HG03571 (cell line): ENCODE measurements around the gene PI4KA.
"Not testable (repeated sequence)": the region's sequence is repeated elsewhere in the genome, so short reads cannot be mapped to it uniquely, and the experiment has no call there.

ENCODE experiments used
- ATAC-seq: cut with Tn5 transposase; IDR thresholded peaks from one replicate; pipeline ENCODE4 v1.9.1; 2021; ENCODE audit not compliant: unreplicated experiment

Gene PI4KA

DNA sequence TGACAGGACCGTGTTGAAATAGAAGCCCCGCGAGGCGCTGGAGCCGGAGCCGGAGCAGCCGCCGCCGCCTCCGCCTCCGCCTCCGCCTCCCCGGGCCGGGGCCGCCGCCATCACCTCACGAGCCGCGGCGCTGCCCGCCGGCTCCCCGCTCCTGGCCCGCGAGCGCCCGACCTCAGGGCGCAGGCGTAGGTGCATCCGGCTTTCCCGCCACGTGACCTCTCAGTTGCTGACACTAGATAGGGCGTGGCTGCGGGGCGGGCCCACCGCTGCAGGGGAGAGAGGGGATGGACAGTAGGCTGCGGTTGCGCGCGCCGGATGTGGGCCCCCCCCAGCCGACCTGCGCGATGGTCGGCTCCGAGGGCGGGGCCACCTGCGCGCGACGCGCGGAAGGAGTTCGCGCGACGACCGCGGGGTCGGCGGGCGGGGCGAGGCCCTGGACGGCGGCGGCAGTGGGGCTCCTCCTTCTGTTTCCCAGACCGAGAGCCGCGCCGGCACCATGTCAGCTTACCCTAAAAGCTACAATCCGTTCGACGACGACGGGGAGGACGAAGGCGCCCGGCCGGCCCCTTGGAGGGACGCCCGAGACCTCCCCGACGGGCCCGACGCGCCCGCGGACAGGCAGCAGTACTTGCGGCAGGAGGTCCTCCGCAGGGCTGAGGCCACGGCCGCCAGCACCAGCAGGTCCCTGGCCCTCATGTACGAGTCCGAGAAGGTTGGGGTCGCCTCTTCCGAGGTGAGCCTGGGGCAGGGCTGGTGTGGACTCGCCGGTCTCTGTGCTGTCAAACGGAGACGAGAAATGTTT, at the start of gene PI4KA, which contains the start of gene SNAP29:
Gene PI4KA (minus strand): TSS at position 197 of the 802 bp plus-strand sequence. CDS start 86 bp downstream, at position 111.
Gene SNAP29 (plus strand): TSS at position 393 of the 802 bp plus-strand sequence. CDS start 104 bp downstream, at position 497.
- ATAC-seq = peak; percentile 81

GRCh38 chr22:20906387-20906767, 47.8 kb upstream of the PI4KA start:
- no peak for ATAC-seq

- no peak for ATAC-seq
Observed at GRCh38 chr22:20905415-20906386, 47.1 kb upstream of the PI4KA start.

- ATAC-seq = no peak
Observed at GRCh38 chr22:20904980-20905355, 46.4 kb upstream of the PI4KA start.

DNA sequence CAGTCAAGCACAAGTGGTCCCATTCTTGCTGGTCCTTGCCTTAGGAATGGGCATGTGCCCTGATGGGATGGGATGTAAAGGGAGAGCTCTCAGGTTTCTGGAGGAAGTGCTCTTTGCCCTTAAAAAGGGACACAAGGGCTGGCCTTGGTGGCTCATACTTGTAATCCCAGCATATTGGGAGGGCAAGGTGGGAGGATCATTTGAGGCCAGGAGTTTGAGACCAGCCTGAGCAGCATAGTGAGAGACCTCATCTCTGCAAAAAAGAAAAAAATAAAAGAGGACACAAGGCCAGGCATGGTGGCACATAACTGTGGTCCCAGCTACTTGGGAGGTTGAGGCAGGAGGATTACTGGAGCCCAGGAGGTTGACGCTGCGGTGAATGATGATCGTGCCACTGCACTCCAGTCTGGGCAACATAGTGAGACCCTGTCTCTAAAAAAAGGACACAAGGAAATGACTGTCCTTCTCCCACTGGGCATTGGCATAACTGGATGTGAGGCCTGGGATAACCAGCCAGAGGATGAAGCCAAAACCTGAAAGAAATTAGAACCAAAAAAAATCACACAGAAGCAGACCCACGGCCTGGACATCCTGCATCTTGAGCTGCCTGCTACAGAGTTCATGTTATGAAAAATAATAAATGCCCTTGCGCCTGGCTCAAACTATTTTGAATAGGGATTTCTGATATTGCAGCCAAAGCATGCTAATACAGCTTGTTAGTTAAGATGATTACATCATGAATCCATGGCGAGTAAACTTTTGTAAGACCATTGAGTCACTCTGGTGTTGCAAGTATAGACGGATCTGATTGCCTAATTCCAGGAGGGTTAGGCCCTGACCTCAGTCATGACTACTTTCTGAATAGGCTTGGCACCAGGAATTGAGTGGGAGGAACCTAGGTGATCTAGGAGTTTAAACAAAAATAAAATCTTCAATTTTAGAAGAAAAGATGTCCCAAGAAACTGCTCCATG, 45.7 kb upstream of the PI4KA start:
- ATAC-seq = no peak

DNA sequence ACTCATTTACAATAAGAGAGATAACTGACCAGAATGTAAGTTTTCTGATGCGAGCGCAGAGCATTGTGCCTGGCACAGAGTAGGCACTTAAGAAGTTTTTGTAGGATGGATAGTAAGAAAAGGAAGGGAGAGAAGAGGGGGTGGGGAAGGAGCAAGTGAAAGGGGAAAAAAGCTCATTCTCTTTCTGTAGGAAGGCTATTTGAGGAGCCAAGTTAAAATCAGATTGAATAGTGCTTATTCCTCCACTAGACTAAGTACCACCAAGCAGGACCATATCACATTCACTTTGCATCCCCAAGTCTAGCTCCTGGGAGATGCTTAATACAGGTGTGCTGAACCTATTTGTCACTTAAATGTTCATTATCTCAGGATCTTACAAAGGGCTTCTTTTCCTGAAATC, 44.5 kb upstream of the PI4KA start:
- no peak for ATAC-seq

DNA sequence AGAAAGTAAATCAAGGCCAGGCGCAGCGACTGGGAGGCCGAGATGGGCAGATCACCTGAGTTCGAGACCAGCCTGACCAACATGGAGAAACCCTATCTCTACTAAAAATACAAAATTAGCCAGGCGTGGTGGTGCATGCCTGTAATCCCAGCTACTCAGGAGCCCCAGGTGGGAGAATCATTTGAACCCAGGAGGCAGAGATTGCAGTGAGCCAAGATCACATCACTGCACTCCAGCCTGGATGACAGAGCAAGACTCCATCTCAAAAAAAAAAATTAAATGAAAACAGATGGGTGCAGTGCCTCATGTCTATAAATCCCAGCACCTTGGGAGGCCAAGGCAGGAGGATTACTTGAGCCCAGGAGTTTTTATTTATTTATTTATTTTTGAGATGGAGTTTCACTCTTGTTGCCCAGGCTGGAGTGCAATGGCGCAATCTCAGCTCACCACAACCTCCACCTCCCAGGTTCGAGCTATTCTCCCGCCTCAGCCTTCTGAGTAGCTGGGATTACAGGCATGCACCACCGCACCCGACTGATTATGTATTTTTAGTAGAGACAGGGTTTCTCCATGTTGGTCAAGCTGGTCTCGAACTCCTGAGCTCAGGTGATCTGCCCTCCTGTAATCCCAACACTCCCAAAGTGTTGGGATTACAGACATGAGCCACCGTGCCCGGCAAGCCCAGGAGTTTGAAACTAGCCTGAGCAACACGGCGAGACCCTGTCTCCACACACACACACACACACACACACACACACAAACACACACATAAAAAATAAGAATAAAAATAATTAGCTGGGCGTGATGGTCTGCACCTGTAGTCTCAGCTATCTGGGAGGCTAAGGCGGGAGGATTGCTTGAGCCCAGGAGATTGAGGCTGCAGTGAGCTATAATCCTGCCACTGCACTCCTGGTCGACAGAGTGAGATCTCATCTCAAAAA, 42.8 kb upstream of the PI4KA start:
- ATAC-seq = not testable (repeated sequence)

DNA sequence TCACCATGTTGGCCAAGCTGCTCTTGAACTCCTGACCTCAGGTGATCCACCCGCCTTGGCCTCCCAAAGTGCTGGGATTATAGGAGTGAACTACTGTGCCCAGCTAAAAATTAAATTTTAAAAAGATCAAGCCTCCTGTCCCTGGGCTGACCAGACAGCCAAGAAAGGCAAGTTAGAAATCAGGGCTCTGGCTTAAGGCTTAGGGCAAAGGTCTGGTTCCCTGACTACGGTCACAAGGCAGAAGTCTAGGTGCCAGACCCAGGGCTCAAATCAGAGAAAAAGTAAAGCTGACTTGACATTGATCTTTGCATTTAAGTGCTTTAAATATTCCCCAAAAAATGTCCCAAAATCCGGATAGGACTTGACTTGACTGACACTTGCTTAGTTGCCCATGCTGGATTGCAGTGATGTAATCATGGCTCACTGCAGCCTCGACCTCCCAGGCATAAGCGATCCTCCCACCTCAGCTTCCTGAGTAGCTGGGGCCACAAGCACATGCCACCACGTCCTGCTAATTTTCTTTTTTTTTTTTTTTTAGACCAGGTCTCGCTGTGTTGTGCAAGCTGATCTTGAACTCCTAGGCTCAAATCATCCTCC, 41.3 kb upstream of the PI4KA start:
- no peak for ATAC-seq

GRCh38 chr22:20897737-20898136, 39.1 kb upstream of the PI4KA start:
- not testable (repeated sequence) for ATAC-seq

DNA sequence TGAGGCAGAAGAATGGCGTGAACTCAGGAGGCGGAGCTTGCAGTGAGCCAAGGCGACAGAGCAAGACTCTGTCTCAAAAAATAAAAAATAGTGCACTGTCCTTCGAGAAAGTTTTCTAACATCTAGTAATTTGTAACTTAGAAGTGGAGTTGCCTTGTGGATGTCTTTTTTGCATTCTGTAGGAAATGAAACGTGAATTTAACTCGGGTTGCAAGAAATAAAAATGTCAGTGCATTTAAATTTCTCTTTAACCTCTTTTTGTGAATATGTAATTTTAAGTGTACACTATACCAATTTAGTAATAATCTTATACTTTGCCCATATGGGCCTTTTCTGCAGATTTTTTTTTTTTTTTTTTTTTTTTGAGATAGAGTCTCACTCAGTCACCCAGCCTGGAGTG, 32.4 kb upstream of the PI4KA start:
- ATAC-seq = no peak

GRCh38 chr22:20889904-20890540, 31.4 kb upstream of the PI4KA start:
- ATAC-seq = no peak

GRCh38 chr22:20889025-20889704, 30.6 kb upstream of the PI4KA start:
- ATAC-seq = no peak

DNA sequence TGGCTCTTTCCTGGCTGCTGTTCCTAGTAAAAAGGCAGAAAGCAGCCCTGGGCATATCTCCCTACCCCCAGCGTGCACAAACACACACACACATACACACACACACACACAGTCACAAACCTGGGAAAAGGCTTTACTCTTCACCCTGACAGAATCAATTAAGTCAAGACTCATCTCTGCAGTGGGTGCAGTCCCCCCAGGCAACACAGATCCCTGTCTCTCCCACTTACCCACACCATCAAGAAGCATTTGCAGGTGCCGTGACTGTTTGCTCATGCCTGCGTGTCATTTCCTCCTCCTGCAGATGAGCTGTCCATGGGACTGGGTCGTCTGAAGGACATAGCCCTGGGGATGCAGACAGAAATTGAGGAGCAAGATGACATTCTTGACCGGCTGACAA, 28.8 kb upstream of the PI4KA start:
- no peak for ATAC-seq

GRCh38 chr22:20885557-20886323, 27.1 kb upstream of the PI4KA start:
- ATAC-seq = no peak

GRCh38 chr22:20885017-20885556, 26.5 kb upstream of the PI4KA start:
- ATAC-seq = no peak

GRCh38 chr22:20884454-20884853, 25.8 kb upstream of the PI4KA start:
- ATAC-seq = no peak

DNA sequence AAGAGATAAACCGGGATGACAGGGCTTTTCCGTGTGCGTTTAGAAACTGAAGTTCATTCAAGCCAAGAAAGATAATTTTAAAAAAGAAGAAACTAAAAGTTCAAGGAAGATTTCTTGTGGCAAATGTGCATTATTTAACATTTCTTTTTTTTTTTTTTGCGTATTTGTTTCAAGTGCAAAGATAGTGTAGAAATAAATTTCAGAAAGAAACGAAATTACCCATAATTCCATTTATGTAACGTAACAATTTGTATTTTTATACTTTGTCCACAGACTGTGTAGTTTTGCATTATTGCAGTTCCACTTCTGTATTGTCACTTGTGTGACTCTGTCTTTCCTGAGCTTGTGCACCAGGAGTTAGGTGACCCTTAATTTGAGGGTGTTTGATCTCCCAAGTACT, 24.2 kb upstream of the PI4KA start:
- ATAC-seq = no peak
